HG03139 (cell line): ENCODE results near the gene PIEZO2.
"Not testable (repeated sequence)": the region's sequence is repeated elsewhere in the genome, so short reads cannot be mapped to it uniquely, and the experiment has no call there.

Source experiments
- ATAC-seq: cut with Tn5 transposase; IDR thresholded peaks from one replicate; pipeline ENCODE4 v1.9.1; 2021; ENCODE audit not compliant: unreplicated experiment

PIEZO2 gene

DNA sequence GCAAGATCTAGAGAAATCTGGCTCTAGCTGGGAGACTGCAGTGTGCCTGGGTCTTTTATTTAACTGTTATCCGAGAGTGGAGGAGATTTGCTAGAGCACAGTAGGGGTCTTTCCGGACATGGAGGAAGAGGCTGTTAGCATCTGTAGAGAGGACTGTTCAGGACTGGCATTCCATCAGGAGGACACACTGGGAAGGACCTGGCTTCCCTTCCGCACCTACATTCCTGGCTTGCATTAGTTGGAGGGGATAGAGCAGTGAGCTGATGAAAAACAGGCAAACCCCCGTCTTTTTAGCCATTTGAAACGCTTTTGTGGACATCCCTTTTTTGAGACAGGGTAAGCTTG, 874 bp upstream of the PIEZO2 start:
- no peak for ATAC-seq

DNA sequence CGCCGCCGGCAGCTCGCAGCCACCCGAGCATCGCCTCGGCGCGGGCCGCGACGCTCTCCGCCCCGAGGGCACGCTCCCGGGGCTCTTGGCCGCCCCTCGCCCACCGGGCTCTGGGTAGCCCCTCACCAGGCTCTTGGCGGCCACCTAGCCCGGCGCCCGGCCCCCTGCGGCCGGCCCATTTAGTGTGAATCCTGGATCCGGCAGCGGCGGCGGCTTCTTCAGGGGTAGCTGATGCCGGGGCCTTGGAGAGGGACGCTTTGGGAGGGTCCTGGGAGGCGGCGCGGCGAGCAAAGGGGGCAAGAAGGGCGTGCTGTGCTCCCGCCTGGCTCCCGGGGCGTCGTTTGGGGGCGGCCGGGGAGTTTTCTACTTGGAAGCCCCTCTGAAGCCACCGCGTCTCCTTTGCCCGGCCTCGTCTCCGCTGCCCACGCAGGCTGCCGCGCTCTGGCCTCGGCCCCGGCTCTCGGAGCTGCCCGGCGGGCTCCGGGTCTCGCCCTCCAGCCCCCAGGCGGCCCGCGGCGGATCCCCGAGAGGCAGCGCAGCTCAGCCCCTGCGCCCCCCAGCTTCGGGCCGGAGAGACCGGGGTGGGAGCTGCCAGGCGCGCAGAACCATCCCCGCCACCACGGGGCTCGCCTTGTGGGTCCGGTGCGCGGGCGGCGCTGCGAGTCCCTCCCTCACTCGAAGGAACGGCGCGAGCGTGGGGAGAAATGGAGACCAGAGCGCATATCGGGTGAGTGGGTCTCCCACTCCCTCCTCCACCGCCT, 509 bp downstream of the PIEZO2 start:
- no peak for ATAC-seq

DNA sequence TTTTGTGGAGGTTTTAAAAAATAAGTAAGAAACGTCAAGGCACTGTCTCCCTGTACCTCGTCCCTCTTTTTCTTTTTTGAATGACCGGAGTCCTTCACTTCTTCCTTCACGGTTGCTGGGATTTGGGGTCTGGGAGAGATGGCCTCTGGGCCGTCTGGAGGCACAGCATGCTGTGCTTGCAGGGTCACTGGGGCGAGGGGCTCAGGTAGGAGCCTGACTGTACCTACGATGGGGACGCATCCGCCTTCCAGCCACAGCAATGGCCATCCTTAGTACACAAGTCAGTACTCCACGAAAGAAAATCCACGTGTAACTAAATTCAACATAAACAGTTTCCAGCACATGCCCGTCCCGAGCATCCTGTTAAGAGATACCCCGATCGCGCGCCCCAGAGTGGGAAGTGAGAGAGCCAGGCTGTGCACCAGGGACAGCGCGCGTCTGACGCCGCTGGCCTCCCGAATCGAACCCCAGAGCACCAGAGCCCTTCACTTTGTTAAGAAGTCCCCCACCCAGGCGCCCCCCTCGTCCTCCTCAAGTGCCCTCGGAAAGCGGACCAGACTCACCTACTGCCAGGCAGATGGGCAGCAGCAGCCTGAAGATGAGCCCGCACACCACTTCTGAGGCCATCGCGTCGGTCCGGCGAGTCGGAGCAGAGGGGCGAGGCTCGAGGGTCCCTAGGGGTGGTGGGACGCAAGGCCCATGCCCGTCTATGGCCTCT, 1.2 kb downstream of the PIEZO2 start:
- no peak for ATAC-seq

DNA sequence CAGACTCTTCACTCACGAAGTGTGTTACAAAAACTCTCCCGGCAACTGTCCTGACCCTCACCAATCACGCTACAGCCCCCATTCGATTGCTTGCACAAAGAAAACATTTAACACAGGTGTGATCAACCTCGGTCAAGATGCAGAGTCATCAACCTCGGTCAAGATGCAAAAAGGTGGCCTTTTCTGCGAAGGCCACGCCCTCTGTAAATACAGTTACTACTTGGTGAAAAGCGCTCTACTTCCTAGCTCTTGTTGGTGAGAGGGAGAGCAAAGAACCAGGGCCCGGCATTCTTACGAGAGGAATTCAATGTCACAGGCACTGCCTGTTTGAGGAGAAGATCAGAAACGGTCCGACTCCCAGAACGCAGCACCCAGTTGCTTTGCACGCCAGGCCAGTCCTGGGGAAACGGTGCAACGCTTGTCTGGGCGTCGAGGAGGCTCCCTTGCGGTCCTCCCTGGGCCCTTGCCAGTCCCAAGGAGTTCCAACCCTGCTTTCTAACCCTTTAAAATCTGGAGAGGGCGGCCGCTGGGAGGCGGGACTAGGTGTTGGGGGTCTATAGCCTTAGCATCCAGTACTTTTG, 1.9 kb downstream of the PIEZO2 start:
- no peak for ATAC-seq

DNA sequence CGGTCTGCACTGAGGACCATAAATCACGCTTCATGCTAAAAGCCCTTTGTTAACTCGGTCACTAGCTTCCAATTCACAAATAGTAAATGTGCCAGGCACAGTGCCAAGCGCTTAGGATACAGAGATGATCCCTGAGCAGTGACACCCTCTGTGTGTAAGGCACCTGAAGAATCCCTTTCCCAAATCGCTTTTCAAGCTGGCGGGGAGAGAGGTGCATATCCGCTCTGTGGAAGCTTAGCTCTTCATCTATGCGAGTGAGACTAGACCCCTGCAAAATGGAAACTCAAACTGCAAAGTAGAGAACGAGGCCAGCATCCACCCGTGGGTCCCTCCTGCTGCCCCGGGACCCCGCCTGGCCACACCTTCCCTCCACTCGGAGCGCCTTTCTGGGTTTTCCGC, 2.4 kb downstream of the PIEZO2 start:
- ATAC-seq, result no peak

DNA sequence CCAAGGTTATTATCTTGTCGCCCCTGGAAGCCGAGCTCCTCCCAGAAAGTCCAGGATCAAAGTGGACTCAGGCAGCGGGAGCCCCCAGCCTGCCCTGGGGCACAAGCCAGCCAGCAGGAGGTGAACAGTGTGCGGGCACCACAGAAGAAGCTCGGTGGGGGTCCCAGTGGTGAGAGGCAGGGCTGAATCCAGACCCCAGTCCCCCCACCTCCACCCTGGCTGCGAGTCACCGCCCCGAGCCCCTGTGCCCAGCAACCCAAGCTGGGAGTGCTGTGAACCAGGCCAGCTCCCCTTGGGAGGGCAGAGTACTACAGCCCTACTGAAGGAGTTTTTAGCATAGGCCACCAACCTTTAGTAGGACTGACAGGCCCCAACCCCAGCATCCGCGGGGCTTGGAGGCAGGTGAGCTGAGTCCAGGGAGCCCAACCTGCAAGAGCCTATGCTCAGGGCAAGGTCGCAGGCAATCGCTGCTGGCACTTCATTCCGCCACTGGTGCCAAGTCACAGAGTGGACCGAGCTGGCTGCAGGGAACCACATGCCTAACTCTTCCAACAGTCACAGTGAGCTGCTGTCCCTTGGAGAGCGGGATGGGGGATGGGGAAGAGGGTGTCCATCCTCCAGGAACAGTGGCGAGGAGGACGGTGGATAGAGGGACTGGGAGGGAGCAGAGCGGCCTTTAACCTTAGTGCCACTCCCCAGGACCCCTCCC, 3.0 kb downstream of the PIEZO2 start:
- no peak for ATAC-seq

DNA sequence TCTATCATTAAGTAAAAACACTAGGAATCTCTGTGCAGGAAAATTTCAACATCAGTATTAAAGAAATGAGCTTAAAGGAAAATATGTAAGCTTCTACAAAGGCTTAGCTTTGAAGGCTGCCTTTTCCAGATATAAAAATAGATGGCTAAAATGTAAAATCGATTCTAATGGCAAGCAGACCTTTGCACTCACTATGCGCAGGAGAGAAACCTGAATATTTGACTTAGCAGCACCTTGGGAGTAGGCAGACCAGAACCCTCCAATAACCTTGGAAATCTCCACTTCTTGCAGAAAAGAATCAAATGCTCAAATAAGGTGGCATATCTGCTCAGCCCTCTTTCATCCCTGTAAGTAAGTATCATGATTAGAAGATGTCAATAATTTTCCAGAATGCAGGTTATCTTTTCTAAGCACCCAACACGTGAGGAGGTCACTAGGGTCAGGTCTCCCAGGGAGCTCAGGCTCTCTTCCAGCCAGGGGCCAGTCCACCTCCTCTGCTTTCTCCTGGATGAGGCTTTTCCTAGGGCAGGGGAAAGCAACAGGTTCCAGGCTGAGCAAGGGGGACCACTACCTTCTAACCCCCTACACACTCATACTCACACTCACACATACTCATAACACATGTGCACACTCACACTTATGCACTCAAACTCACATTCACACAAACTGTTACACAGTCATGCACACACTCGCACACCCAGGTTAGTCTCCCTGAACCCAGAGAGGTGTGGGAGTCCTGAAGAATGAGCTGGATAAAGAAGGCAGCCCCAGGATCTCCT, 3.8 kb downstream of the PIEZO2 start:
- ATAC-seq, result no peak

DNA sequence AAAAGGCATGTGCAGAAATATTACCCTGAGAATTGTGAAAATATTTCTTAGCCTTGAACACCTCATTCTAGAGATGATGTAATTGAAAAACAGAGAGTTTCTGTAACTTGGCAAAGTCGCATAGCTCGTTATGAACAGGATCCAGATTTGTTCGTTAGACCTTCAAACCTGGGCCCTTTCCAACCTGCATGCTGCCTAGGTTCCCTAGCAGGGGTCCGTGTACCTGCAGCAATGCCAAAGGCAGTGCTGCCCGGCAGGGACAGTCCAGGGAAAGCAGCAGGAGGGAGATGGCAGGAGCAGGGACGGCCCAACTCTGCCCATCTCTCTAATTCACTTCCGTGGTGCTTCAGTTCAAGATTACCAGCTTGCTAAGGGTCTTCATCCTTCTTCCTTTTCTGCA, 12.0 kb downstream of the PIEZO2 start:
- no peak for ATAC-seq

DNA sequence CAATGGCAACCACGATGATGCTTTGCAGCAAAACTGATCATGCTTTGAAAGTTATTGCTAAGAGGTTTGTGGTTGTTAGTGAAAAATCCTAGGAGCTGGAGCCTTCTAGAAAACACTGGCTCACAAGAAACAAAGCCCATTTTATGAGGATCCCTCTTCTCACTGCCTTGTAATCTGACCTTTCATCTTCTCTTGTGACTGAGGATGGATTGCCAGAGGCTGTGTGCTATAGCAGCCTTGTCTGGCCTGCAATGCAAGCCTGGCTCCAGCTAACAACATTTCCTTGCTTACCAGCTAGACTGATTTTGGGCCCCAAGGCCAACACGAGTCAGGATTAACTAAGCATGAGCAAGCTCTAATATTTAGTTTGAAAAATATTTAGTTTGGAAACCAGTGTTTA, 13.1 kb downstream of the PIEZO2 start:
- ATAC-seq, result no peak

DNA sequence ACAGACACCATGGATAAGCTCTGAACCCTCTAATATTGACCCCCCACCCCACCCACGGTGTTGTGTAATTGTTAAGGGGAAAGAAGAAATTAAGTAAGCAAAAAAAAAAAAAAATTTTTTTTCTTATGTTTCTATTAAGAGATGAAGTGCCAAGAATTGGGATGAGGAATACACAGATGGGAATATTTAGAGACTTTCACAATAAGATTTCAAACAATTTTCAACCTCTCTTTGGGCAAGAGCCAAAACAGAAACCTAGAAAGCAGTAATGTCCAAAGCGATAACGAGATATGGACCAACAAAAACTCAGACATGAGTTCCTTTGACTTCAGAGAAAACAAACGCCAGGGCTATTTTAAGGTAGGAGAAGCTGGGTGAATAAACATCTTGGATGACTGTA, 14.4 kb downstream of the PIEZO2 start:
- ATAC-seq, result no peak

DNA sequence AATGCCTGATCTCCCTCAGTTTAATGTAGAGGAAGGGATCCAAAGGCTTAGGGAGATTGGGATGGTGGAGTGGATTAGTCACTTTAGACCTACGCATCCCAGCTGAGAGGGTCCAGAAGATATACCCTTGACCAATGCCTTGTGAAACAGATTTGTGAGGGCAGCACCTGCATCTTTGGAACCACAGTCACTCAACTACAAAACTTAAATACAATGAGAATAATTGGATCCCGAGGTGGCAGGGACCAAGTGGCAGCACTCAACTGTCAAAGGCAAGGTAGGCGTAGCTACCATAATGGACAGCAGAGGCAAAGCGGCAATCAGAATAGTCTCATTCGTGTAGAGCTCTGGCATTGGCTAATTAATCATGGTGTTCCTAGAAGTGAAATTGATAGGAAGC, 20.3 kb downstream of the PIEZO2 start:
- ATAC-seq, result not testable (repeated sequence)

DNA sequence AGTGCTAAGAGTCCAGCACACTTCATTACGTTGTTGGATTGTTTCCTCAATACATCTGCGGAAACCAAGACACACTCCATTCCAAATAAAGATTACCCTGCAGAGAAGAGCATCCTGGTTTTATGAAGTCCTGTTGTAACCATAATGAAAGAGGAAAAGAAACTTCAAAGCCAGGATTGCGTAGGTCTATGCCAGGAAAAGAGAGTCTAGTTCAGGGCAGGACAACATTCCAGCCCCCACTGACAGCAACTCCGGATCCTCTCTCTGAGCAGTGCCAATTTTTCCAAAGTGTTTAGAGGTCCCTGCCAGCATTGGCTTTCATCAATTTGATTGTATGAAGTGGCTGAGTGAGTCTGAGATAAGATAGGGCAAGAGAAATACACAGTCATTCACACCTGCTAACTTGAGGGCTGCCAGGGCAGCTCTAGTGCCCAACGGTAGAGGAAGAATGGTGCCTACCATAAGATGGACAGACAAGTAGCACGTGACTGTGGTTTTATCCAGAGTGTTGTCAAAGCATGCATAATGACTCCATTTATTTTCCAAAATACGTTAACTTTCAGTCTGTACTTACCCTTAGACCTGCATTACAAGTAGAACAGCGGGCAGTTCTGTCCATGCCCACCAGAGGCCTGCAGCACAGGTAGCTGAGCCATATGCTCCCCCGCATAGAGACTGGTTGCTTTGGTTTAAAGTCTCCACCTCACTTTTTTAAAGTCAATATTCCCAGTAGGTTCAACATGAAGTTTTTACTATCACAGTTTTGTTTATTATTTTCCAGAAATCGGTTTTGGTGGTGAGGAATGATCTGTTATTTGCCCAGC, 23.7 kb downstream of the PIEZO2 start:
- ATAC-seq, result no peak

DNA sequence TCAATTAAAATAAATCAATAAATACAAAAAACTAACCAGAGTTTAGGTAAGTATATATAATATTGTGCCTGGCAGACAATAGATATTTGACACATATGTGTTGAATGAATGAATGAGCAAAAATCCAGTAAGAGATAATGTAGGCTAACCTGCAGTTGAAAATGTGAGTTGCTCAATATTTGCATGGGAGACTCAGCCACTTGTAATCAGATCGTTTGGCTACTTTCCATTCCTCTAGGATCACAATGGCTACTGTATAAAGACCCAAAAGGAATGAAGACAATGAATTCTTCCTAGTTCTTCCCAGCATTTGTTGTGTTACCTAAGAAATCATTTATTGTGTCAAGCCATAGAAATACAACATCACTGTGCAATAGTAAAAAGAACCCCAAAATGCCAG, 25.3 kb downstream of the PIEZO2 start:
- no peak for ATAC-seq

DNA sequence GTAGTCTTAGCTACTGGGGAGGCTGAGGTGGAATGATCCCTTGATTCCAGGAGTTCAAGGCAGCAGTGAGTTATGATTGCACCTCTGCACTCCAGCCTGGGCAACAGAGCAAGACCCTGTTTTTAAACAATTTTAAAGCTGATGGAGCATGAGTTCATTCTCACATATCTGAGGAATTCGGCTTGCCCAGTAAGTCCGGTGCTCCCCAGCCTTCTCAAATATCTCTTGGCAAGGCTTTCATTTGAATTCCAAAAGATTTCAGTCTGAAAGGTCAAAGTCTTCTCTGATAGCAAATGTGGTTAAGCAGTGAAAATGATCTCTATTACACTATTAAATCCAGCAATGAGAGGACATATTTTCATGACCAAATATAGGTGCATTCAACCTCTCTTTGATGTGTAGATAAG, 27.9 kb downstream of the PIEZO2 start:
- no peak for ATAC-seq

DNA sequence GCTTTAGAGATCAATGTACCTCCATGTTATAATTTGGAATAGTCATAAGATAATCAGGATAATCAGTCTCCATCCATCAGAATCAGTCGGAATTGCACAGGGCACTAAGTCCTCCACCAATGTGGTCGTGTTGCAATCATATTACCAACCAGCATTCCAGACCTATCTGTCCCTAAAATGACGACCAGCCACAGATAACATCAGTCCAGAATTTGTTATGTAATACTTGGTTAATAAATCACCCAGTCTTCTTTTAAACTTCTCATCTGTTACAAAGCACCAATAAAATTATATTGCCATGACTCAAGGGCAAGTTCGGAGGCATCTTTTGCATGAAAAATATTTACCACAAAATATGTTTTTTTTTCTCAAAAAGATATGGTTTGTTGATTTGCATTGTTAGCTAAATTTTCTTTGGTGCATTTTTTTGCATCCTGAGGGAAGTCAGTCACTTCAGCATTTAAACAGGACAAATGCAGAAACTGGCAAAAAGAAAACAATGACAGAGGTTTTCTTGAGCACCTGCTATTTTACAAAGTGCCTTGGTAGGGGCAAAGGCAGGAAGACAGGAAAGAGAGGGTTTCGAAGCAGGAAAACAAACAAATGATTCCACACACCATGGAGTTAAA, 29.3 kb downstream of the PIEZO2 start:
- no peak for ATAC-seq

DNA sequence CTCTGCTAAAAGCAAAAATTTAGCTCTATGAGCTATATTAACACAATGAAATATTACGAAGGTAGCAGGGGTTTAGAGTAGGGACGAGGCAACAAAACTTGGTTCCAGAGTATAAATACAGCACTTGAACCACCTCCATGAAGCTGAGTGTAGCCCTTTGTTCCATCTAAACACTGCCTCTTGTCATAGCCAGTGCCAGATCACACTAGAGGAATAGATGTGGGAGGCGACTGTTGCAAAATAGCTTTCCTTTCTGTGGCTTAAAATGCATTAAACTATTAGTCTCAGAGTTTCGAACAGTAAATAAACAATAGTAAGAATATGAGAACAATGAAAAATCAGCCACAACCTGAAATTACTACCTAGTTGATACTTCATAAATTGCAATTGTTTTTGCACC, 29.8 kb downstream of the PIEZO2 start:
- no peak for ATAC-seq

DNA sequence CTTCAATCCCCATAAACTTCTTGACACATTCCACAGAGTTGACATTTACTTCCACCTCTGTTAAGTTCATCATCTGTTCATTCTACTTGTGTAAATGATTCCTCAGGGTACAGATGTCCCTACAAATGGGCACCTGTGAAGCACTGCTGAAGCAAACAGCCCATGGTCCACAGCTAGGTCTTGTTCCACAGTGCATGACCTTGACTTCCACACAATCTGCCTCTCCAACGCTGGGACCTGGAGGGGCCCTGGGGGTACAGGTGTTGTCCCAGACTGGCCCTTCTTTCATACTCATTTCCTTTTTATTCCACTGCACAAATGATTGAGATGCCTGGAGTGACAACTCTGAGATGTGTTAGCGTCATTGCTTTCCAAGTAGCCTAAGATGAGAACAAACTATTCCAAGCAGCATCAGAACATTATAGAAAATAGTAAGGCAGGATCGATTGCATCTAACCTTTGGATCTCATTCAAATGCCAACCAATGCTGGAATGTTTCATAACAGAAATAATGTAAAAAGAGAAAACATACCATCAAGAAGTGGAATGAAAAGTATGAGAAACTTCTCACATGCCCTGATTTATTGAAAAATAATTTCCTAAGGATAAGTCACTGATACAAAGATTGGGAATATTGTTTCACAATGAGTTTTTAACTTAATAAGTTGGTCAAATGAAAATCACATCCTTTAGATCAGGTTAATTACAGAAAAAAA, 31.2 kb downstream of the PIEZO2 start:
- ATAC-seq, result no peak

DNA sequence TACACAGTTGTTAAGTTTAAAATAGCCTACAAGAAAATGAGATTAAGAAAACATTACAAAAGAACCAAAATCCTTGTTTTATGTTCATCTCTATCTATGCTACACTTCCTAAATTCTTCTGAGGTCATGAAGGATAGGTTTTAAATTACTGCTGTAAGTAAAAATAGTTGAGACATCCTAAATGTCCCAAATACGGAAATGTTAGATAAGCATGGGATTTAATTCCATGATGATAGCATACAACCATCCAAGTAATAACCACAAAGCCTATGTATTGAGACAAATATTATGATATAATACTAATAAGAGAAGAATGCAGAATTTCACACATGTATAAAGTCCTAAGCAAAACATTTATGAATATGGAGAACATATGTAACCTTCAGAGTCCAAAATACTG, 34.1 kb downstream of the PIEZO2 start:
- ATAC-seq, result no peak

DNA sequence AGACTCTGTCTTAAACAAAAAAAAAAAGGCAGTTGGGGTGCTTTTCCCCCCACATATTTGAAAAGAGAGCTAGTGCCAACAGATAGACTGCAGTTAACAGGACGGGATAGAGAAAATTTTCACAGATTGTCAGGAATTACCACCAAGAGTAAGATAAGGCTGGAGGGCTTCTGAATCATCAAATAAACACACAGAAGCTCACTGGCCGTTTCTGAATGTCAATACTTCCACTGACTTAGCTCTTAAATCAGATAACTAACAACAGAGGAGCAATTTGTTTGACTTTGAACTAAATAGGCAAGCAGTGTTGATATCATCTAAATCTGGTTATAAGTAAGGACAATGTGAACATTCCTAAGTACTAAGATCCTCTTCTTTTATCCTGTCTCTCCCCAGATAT, 34.7 kb downstream of the PIEZO2 start:
- ATAC-seq, result no peak
